ENCODE results near the gene SDR42E2. TPM values are rescaled to one million over a fixed set of nuclear protein-coding genes. Genes with fewer than 3 reads are reported as not detected.

The SDR42E2 gene
- polyA plus RNA-seq, 3 donors = 0.16 to 0.23 TPM; not detected in 1

DNA sequence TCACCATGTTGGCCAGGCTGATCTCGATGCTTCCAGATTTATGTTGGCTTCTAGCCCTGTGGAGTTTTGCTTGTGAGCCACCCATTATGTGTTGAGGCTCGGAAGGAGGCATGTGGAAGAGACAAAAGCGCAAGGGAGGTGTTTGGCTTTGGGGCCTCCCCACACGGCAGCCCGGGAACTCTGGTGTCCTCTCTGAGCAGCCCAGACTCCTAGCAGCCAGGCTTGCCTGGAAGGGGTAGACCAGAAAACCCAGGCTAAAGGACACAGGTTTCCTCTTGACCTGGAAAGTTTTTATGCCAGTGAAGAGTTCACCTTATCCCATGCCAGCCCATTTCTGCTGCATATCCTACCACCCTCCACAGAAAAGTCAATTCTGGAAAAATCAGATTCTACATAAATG, 21.0 kb downstream of the SDR42E2 start:
- no peaks in the 10 kb centered on the region for H3K36me3 Mint-ChIP-seq
- 96% methylated on average over 4 of the region's 5 CpGs for WGBS (ENCODE audit: insufficient coverage)

GRCh38 chr16:22183901-22184614, 21.8 kb downstream of the SDR42E2 start:
- no peak for TF ChIP-seq CTCF (IDR thresholded peaks at IDR 0.05)
- Histone ChIP-seq H3K4me3 (replicated peaks in 1 of 3; ENCODE audit: low read depth in 2 of 3, low read length in 3 of 3) (no peak overlapping the region), H4K20me1 (ENCODE audit: insufficient read depth, low read length) (no peaks in the 10 kb centered on the region), H3K36me3 (replicated peaks in 1 of 2; ENCODE audit: control insufficient read depth in 1 of 2, insufficient read depth in 2 of 2, low read length in 2 of 2) (no peaks in the 10 kb centered on the region), H3K27me3 (ENCODE audit: control insufficient read depth in 2 of 2, insufficient read depth in 2 of 2, low read length in 2 of 2) (no peaks in the 10 kb centered on the region), H3K4me1 (ENCODE audit: control insufficient read depth in 1 of 2, insufficient read depth in 2 of 2, low read length in 2 of 2) (peaks cover 5% of the 10 kb centered on the region in 2 donors), H3K9me3 (replicated peaks in 1 of 2; ENCODE audit: control insufficient read depth in 1 of 2, insufficient read depth in 1 of 2, low read length in 2 of 2) (no peaks in the 10 kb centered on the region), H3K79me2 (ENCODE audit: insufficient read depth, low read length) (no peaks in the 10 kb centered on the region), H3K27ac (ENCODE audit: low read depth in 1 of 2, low read length in 2 of 2) (no peak overlapping the region), H2AFZ (ENCODE audit: insufficient read depth, low read depth, low read length, poor library complexity, severe bottlenecking) (no peak overlapping the region), H3K4me2 (replicated peaks; ENCODE audit: extremely low read depth, low read length, poor library complexity, severe bottlenecking) (no peak overlapping the region), H3K9ac (ENCODE audit: insufficient read depth, low read length, poor library complexity, severe bottlenecking) (no peak overlapping the region)
- no peak for DNase-seq
- no peaks in the 10 kb centered on the region for H3K9me3 Mint-ChIP-seq
- no peak overlapping the region for H3K4me3 Mint-ChIP-seq
- H3K36me3 Mint-ChIP-seq = no peaks in the 10 kb centered on the region
- 96% methylated on average over 8 of the region's 11 CpGs for WGBS (ENCODE audit: insufficient coverage)
- no peak overlapping the region for H3K27ac Mint-ChIP-seq
- peaks cover 7% of the 10 kb centered on the region for H3K4me1 Mint-ChIP-seq
- peaks cover 5 to 9% (median 8%) of the 10 kb centered on the region in 3 donors for H3K27me3 Mint-ChIP-seq (ENCODE audit: low read depth in 3 of 3)
- intact Hi-C loops (cut with micrococcal nuclease) = no loop called here

More for the DNA sequence above, 21.0 kb downstream of the SDR42E2 start:
- H3K27me3 ChIP-seq (ENCODE audit: control insufficient read depth in 2 of 2, insufficient read depth in 2 of 2, low read length in 2 of 2) = no peaks in the 10 kb centered on the region
- H3K79me2 ChIP-seq (ENCODE audit: insufficient read depth, low read length) = no peaks in the 10 kb centered on the region
- H3K27ac ChIP-seq (ENCODE audit: low read depth in 1 of 2, low read length in 2 of 2) = no peak overlapping the region
- intact Hi-C loops (cut with micrococcal nuclease) = no loop called here
- Mint-ChIP-seq H3K9me3 (no peaks in the 10 kb centered on the region), H3K4me3 (no peak overlapping the region), H3K4me1 (no peaks in the 10 kb centered on the region), H3K27me3 (ENCODE audit: low read depth in 3 of 3) (peaks cover 5 to 9% (median 8%) of the 10 kb centered on the region in 3 donors), H3K27ac (no peak overlapping the region)
- H3K9me3 ChIP-seq (replicated peaks in 1 of 2; ENCODE audit: control insufficient read depth in 1 of 2, insufficient read depth in 1 of 2, low read length in 2 of 2) = no peaks in the 10 kb centered on the region
- H3K9ac ChIP-seq (ENCODE audit: insufficient read depth, low read length, poor library complexity, severe bottlenecking) = no peak overlapping the region
- no peaks in the 10 kb centered on the region for H3K4me1 ChIP-seq (ENCODE audit: control insufficient read depth in 1 of 2, insufficient read depth in 2 of 2, low read length in 2 of 2)
- TF ChIP-seq CTCF (IDR thresholded peaks at IDR 0.05) = no peak
- H4K20me1 ChIP-seq (ENCODE audit: insufficient read depth, low read length) = no peaks in the 10 kb centered on the region
- H3K4me2 ChIP-seq (replicated peaks; ENCODE audit: extremely low read depth, low read length, poor library complexity, severe bottlenecking) = no peak overlapping the region
- no peak overlapping the region for H3K4me3 ChIP-seq (replicated peaks in 1 of 3; ENCODE audit: low read depth in 2 of 3, low read length in 3 of 3)
- no peak overlapping the region for H2AFZ ChIP-seq (ENCODE audit: insufficient read depth, low read depth, low read length, poor library complexity, severe bottlenecking)
- H3K36me3 ChIP-seq (replicated peaks in 1 of 2; ENCODE audit: control insufficient read depth in 1 of 2, insufficient read depth in 2 of 2, low read length in 2 of 2) = no peaks in the 10 kb centered on the region
- DNase-seq = no peak
